Ishikawa (cell line): Measurements from ENCODE around the gene IL18R1.

Source experiments
- CEBPB ChIP-seq: IDR thresholded peaks from 2 replicates; pipeline ENCODE4 v1.6.1; 2012
- CREB1 ChIP-seq: IDR thresholded peaks from 2 replicates; pipeline ENCODE4 v1.6.1; 2012; ENCODE audit warnings: low read depth
- EGR1 ChIP-seq: IDR thresholded peaks from 2 replicates; pipeline ENCODE4 v1.6.1; 2012
- EP300 ChIP-seq: IDR thresholded peaks from 2 replicates; pipeline ENCODE4 v1.6.1; 2012; ENCODE audit warnings: borderline replicate concordance
- FOXM1 ChIP-seq: IDR thresholded peaks from 2 replicates; pipeline ENCODE4 v1.6.1; 2012; ENCODE audit warnings: low read depth, borderline replicate concordance
- MAX ChIP-seq: IDR thresholded peaks from 2 replicates; pipeline ENCODE4 v1.6.1; 2012
- NFIC ChIP-seq: IDR thresholded peaks from 2 replicates; pipeline ENCODE4 v1.6.1; 2012
- RAD21 ChIP-seq: IDR thresholded peaks from 2 replicates; pipeline ENCODE4 v1.6.1; 2012; ENCODE audit warnings: low read depth
- REST ChIP-seq: IDR thresholded peaks from 2 replicates; pipeline ENCODE4 v1.6.1; 2012; ENCODE audit warnings: low read depth, mild to moderate bottlenecking
- TAF1 ChIP-seq: IDR thresholded peaks from 2 replicates; pipeline ENCODE4 v1.6.1; 2012; ENCODE audit warnings: low read depth, mild to moderate bottlenecking
- TCF12 ChIP-seq: IDR thresholded peaks from 2 replicates; pipeline ENCODE4 v1.6.1; 2012; ENCODE audit warnings: low read depth
- TEAD4 ChIP-seq: IDR thresholded peaks from 2 replicates; pipeline ENCODE4 v1.6.1; 2012
- USF1 ChIP-seq: IDR thresholded peaks from 2 replicates; pipeline ENCODE4 v1.6.1; 2012
- YY1 ChIP-seq: IDR thresholded peaks from 2 replicates; pipeline ENCODE4 v1.6.1; 2012; ENCODE audit warnings: low read depth
- ZBTB7A ChIP-seq: IDR thresholded peaks from 2 replicates; pipeline ENCODE4 v1.6.1; 2012; ENCODE audit warnings: low read depth

The IL18R1 gene

GRCh38 chr2:102437122-102437521 lies 81.5 kb downstream of the IL18R1 start:
- no peak for TF ChIP-seq TEAD4
- TF ChIP-seq MAX, result no peak
- TF ChIP-seq YY1, result no peak
- TF ChIP-seq CREB1, result no peak
- no peak for TF ChIP-seq TCF12
- no peak for TF ChIP-seq NFIC
- TF ChIP-seq ZBTB7A, result no peak
- no peak for TF ChIP-seq USF1
- TF ChIP-seq FOXM1, result no peak
- no peak for TF ChIP-seq EP300
- no peak for TF ChIP-seq RAD21
- no peak for TF ChIP-seq EGR1
- TF ChIP-seq TAF1, result no peak
- no peak for TF ChIP-seq REST
- TF ChIP-seq CEBPB, result no peak

GRCh38 chr2:102438111-102438510 lies 82.5 kb downstream of the IL18R1 start:
- TF ChIP-seq TEAD4 (no peak), NFIC (no peak), USF1 (no peak), FOXM1 (no peak), CEBPB (no peak), RAD21 (no peak), EGR1 (no peak), YY1 (no peak), TCF12 (no peak), ZBTB7A (no peak), REST (no peak), MAX (no peak), CREB1 (no peak), TAF1 (no peak)

- TF ChIP-seq RAD21 (no peak), MAX (no peak), EGR1 (no peak), USF1 (no peak), YY1 (no peak), NFIC (no peak)
Observed at GRCh38 chr2:102438578-102438977, 83.0 kb downstream of the IL18R1 start.

- TF ChIP-seq NFIC (no peak), YY1 (no peak), FOXM1 (no peak), CREB1 (no peak), CEBPB (no peak), RAD21 (no peak)
Observed at GRCh38 chr2:102439065-102439695, 83.6 kb downstream of the IL18R1 start.

GRCh38 chr2:102442967-102443828 lies 87.6 kb downstream of the IL18R1 start:
- TF ChIP-seq YY1, result no peak
- TF ChIP-seq RAD21, result peak; percentile 74
- 0 out of 2 replicates have a peak, but pooled peaks have one; percentile 32 for TF ChIP-seq TEAD4
- TF ChIP-seq TAF1, result no peak
